ENCODE data around the gene CUX1. TPM values are rescaled to one million over a fixed set of nuclear protein-coding genes. Genes with fewer than 3 reads are reported as not detected.

The CUX1 gene
- total RNA-seq, 4 donors from 2014 or later: 56.9 to 124 (median 93.2) TPM

DNA sequence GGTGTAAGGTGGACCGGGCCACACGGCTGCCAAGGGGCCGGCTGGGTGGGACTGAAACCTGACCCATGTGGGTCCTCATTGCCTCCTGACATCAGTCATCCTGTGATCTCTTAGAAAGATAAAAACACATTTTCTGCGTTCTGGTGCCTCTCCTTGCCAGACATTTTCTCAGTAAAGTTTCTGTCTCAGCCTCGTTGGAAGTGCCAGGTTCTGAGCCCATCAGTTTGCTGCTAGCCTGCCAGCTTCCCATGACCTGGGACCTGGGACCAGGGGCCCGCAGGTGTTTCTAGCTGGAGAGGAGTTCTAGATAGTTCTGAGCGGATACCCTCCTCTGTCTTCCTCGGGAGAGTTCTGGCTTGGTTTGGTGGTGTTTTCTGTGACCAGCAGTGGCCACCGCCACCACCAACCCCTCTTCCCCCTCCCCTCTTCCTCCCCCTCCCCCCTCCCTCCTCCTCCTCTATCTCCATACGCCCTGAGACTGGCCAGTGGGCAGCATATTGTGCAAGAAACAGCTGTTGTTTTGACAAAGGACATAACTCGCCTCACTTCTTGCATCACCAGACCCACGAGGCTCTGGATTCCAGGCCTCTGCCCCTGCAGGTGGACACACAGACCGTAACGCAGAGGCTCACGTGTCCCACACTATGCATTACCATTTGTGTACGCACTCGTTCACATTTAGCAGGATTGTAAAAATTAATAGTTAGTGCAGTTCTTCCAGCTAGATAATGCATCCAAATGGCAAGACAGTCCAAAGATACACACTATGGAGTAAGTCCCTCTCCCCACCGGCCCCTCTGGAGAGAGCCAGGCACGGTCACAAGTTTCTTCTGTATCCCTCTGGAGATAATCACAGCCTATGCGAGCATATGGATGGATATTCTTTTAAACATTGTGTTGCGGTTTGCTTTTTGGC, 94.6 kb downstream of the CUX1 start:
- Histone ChIP-seq H3K27ac (peak overlapping the region; percentile 67 to 90 (median 76)), H3K9me3 (no peaks in the 10 kb centered on the region), H3K4me1 (peaks cover 10 to 24% (median 22%) of the 10 kb centered on the region in 4 donors), H3K36me3 (no peaks in the 10 kb centered on the region), H3K4me3 (no peak overlapping the region), H3K27me3 (no peaks in the 10 kb centered on the region)
- WGBS, 2 donors (ENCODE audit: low coverage in 1 of 2): 70 to 93% methylated on average over 3 to 21 of the region's 21 CpGs
- in situ Hi-C loops (cut with MboI; ENCODE audit: low pct_ligation_motif_present in 1 of 4, low pct_unique_long_range_greater_than_20kb in 1 of 4, low sequenced_read_pairs in 3 of 4) (no loop called here), intact Hi-C loops (cut with DNase I; ENCODE audit: low total_unique reads) (loop anchor here (5.0 kb wide), 1 partner anchor 35 kb away; no protein-coding TSS in a partner anchor)
- peak; percentile 44 for DNase-seq
- peak; percentile 92 for TF ChIP-seq EP300 (IDR thresholded peaks at IDR 0.05; ENCODE audit: low read depth)
- peak; percentile 83 to 89 (median 83) for TF ChIP-seq POLR2AphosphoS5 (IDR thresholded peaks at IDR 0.05)
- TF ChIP-seq POLR2A (IDR thresholded peaks at IDR 0.05): no peak

DNA sequence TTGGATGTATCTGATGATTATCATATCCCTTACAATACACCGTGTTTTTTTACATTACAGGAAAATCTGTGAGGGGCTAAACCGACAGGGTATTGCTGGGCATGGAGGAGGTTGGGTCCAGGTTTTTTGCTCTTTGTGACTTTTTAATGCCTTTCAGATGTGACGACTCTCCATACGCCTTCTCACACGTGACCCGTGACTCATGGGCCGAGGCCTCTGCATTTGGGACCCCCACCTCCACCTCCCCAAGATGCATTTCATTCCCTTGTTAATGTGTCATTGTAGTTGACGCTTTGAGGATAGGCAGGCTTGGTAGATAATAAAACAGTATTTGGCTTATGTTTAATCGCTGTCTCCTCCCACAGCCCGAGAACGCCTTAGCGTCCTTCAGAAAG, 95.3 kb downstream of the CUX1 start:
- TF ChIP-seq EP300 (IDR thresholded peaks at IDR 0.05; ENCODE audit: low read depth) (peak; percentile 92), POLR2AphosphoS5 (IDR thresholded peaks at IDR 0.05) (peak; percentile 89 to 98 (median 89)), POLR2A (IDR thresholded peaks at IDR 0.05) (no peak)
- TF ChIP-seq, protein P1, sequence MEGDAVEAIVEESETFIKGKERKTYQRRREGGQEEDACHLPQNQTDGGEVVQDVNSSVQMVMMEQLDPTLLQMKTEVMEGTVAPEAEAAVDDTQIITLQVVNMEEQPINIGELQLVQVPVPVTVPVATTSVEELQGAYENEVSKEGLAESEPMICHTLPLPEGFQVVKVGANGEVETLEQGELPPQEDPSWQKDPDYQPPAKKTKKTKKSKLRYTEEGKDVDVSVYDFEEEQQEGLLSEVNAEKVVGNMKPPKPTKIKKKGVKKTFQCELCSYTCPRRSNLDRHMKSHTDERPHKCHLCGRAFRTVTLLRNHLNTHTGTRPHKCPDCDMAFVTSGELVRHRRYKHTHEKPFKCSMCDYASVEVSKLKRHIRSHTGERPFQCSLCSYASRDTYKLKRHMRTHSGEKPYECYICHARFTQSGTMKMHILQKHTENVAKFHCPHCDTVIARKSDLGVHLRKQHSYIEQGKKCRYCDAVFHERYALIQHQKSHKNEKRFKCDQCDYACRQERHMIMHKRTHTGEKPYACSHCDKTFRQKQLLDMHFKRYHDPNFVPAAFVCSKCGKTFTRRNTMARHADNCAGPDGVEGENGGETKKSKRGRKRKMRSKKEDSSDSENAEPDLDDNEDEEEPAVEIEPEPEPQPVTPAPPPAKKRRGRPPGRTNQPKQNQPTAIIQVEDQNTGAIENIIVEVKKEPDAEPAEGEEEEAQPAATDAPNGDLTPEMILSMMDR (IDR thresholded peaks at IDR 0.05): no peak
- no peaks in the 10 kb centered on the region for H3K9me3 ChIP-seq
- peak overlapping the region; percentile 67 to 90 (median 76) for H3K27ac ChIP-seq
- no peak for DNase-seq
- H3K4me1 ChIP-seq: peaks cover 10 to 24% (median 22%) of the 10 kb centered on the region in 4 donors
- peak overlapping the region in 1 of 4 donors; percentile 13 for H3K4me3 ChIP-seq
- H3K36me3 ChIP-seq: no peaks in the 10 kb centered on the region
- in situ Hi-C loops (cut with MboI; ENCODE audit: low pct_ligation_motif_present in 1 of 4, low pct_unique_long_range_greater_than_20kb in 1 of 4, low sequenced_read_pairs in 3 of 4) (no loop called here), intact Hi-C loops (cut with DNase I; ENCODE audit: low total_unique reads) (loop anchor here (5.0 kb wide), 1 partner anchor 35 kb away; no protein-coding TSS in a partner anchor)
- 56 to 57% methylated on average over 8 to 12 of the region's 12 CpGs for WGBS, 2 donors (ENCODE audit: low coverage in 1 of 2)
- H3K27me3 ChIP-seq: no peaks in the 10 kb centered on the region

DNA sequence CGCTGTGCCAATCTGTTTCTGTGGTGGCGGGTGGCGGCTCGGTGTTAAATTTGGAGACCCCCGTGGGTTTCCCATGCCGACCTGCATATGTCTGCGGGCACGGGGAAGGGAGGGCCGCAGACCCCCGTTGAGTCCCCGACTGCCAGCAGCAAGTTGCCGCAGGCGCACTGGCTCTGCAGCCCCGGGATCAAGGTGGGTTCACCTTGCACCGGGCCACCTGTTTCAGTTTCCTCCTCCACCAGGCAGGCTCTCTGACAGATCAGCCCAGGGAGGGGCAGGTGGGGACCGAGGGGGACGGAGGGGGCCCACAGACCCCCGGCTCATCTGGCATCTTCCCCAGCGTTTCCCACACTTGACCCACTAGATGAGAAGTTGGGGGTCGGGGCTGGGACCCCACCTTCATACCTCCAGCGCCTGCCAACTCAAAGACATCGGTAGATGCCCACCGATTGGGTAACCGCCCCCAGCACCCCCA, 95.9 kb downstream of the CUX1 start:
- peaks cover 10 to 24% (median 22%) of the 10 kb centered on the region in 4 donors for H3K4me1 ChIP-seq
- H3K27ac ChIP-seq: peak overlapping the region; percentile 38 to 90 (median 76)
- DNase-seq: no peak
- intact Hi-C loops (cut with DNase I; ENCODE audit: low total_unique reads): loop anchor here (5.0 kb wide), 1 partner anchor 34 kb away; no protein-coding TSS in a partner anchor
- WGBS, 2 donors (ENCODE audit: low coverage in 1 of 2): 70 to 92% methylated on average over 4 to 21 of the region's 24 CpGs
- peak overlapping the region in 3 of 4 donors; percentile 7 to 25 (median 13) for H3K4me3 ChIP-seq
- no peaks in the 10 kb centered on the region for H3K27me3 ChIP-seq
- peaks cover 0 to 6% (median 0%) of the 10 kb centered on the region in 4 donors for H3K36me3 ChIP-seq
- no peaks in the 10 kb centered on the region for H3K9me3 ChIP-seq
- TF ChIP-seq POLR2AphosphoS5 (IDR thresholded peaks at IDR 0.05) (no peak), EP300 (IDR thresholded peaks at IDR 0.05; ENCODE audit: low read depth) (no peak)
- TF ChIP-seq, protein P1 (IDR thresholded peaks at IDR 0.05): no peak
- in situ Hi-C loops (cut with MboI; ENCODE audit: low pct_ligation_motif_present in 1 of 4, low pct_unique_long_range_greater_than_20kb in 1 of 4, low sequenced_read_pairs in 3 of 4): no loop called here

DNA sequence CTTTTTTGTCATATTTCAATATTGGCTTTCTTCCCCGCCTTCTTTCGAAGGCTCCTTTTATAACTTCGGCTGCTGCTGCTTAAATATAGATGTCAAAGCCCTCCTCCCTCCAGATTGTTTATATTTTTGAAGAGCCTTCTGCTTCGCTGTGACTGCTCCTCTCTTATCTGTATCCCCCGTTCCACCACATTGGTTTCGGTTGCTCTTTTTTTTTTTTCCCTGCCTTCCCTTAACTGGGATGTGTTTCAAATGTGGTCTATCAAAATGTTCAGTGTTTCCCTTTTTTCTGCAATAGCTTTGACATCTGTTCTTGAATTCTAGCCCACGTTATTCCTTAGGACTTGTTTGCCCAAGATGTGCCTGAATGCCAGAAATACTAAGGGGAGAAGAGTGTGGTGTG, 96.4 kb downstream of the CUX1 start:
- in situ Hi-C loops (cut with MboI; ENCODE audit: low pct_ligation_motif_present in 1 of 4, low pct_unique_long_range_greater_than_20kb in 1 of 4, low sequenced_read_pairs in 3 of 4) (no loop called here), intact Hi-C loops (cut with DNase I; ENCODE audit: low total_unique reads) (loop anchor here (5.0 kb wide), 1 partner anchor 33 kb away; no protein-coding TSS in a partner anchor)
- Histone ChIP-seq H3K36me3 (peaks cover 0 to 7% (median 0%) of the 10 kb centered on the region in 4 donors), H3K4me1 (peaks cover 10 to 24% (median 22%) of the 10 kb centered on the region in 4 donors), H3K27ac (peak overlapping the region; percentile 38 to 90 (median 76)), H3K27me3 (no peaks in the 10 kb centered on the region), H3K9me3 (no peaks in the 10 kb centered on the region), H3K4me3 (peak overlapping the region in 2 of 4 donors; percentile 7 to 25)
- DNase-seq: no peak
- TF ChIP-seq EP300 (IDR thresholded peaks at IDR 0.05; ENCODE audit: low read depth) (no peak), POLR2A (IDR thresholded peaks at IDR 0.05) (no peak), POLR2AphosphoS5 (IDR thresholded peaks at IDR 0.05) (no peak)
- TF ChIP-seq, protein P1 (IDR thresholded peaks at IDR 0.05): no peak
- 52 to 58% methylated on average over 6 to 7 of the region's 7 CpGs for WGBS, 2 donors (ENCODE audit: low coverage in 1 of 2)
